Caki2 (cell line): ENCODE results near the gene CAPN2. TPM values are rescaled to one million over a fixed set of nuclear protein-coding genes. Genes with fewer than 3 reads are reported as not detected.

Source experiments
- DNase-seq: peaks from one replicate; pipeline ENCODE4 v3.0.0-alpha.2; 2015; ENCODE audit warnings: low read depth
- in situ Hi-C: cut with HindIII; loops from 2 replicates; pipeline ENCODE4 v1.10.0; 2016; ENCODE audit warnings: low sequenced_read_pairs, low pct_unique_long_range_greater_than_20kb, mixed read lengths
- total RNA-seq: library from RNA; depleted of rRNA; stranded (reverse); fragments of >200 nt; shearing (Covaris generic); gene quantifications from 2 replicates; pipeline ENCODE4 v1.2.3, GENCODE V29; 2014; ENCODE audit warnings: low replicate concordance

The CAPN2 gene
- total RNA-seq, 1 experiment from 2014 or later, result 227 TPM

GRCh38 chr1:223750730-223751570, 38.6 kb downstream of the CAPN2 start:
- in situ Hi-C loops, result no loop called here
- no peak for DNase-seq

- DNase-seq, result no peak
- in situ Hi-C loops, result no loop called here
Measured at GRCh38 chr1:223751696-223752095, 39.4 kb downstream of the CAPN2 start.

- in situ Hi-C loops, result no loop called here
- DNase-seq, result no peak
Measured at GRCh38 chr1:223752721-223753515, 40.6 kb downstream of the CAPN2 start.

- no peak for DNase-seq
- in situ Hi-C loops, result no loop called here
Measured at GRCh38 chr1:223754681-223755431, 42.5 kb downstream of the CAPN2 start.

- no peak for DNase-seq
- in situ Hi-C loops, result no loop called here
Measured at GRCh38 chr1:223755432-223755792, 43.1 kb downstream of the CAPN2 start.

GRCh38 chr1:223755992-223756775, 43.8 kb downstream of the CAPN2 start:
- DNase-seq, result no peak
- in situ Hi-C loops, result no loop called here

- in situ Hi-C loops, result no loop called here
Measured at GRCh38 chr1:223756806-223757700, 44.7 kb downstream of the CAPN2 start.

GRCh38 chr1:223758734-223759133, 46.4 kb downstream of the CAPN2 start:
- in situ Hi-C loops, result no loop called here
- no peak for DNase-seq

More at GRCh38 chr1:223756806-223757700, 44.7 kb downstream of the CAPN2 start:
- DNase-seq, result no peak

GRCh38 chr1:223759273-223759672, 46.9 kb downstream of the CAPN2 start:
- no peak for DNase-seq
- in situ Hi-C loops, result no loop called here

- DNase-seq, result no peak
- in situ Hi-C loops, result no loop called here
Measured at GRCh38 chr1:223760833-223761232, 48.5 kb downstream of the CAPN2 start.

- in situ Hi-C loops, result no loop called here
Measured at GRCh38 chr1:223761411-223761810, 49.1 kb downstream of the CAPN2 start.

GRCh38 chr1:223763251-223763650, 50.9 kb downstream of the CAPN2 start:
- in situ Hi-C loops, result no loop called here
- no peak for DNase-seq

More at GRCh38 chr1:223761411-223761810, 49.1 kb downstream of the CAPN2 start:
- DNase-seq, result no peak

GRCh38 chr1:223763881-223764280, 51.5 kb downstream of the CAPN2 start:
- in situ Hi-C loops, result no loop called here
- DNase-seq, result no peak

GRCh38 chr1:223765036-223765718, 52.8 kb downstream of the CAPN2 start:
- in situ Hi-C loops, result no loop called here
- DNase-seq, result peak; percentile 27

- in situ Hi-C loops, result no loop called here
- no peak for DNase-seq
Measured at GRCh38 chr1:223765719-223766340, 53.5 kb downstream of the CAPN2 start.

GRCh38 chr1:223770621-223771315, 58.4 kb downstream of the CAPN2 start:
- DNase-seq, result no peak
- in situ Hi-C loops, result no loop called here
